Keratinocyte (primary cell): Measurements from ENCODE around the gene BTBD1.

Experiments used
- EZH2 ChIP-seq: IDR thresholded peaks from one replicate; pipeline ENCODE4 v1.6.1; 2012; ENCODE audit warnings: inconsistent platforms, mild to moderate bottlenecking, low read length, moderate library complexity
- TF ChIP-seq, protein P1 (sequence below), 3 experiments: IDR thresholded peaks in 1 of 3; conservative IDR thresholded peaks in 1 of 3; optimal IDR thresholded peaks in 1 of 3; 2 replicates in 2 of 3; 3 replicates in 1 of 3; pipeline versions ENCODE3 to v1.5.1; 2011; ENCODE audit warnings: low read length in 3 of 3, mild to moderate bottlenecking in 3 of 3, moderate library complexity in 2 of 3, control low read depth in 1 of 3, inconsistent platforms in 1 of 3; ENCODE audit not compliant: insufficient read depth in 2 of 3; ENCODE audit errors: extremely low read depth in 1 of 3

DNA sequence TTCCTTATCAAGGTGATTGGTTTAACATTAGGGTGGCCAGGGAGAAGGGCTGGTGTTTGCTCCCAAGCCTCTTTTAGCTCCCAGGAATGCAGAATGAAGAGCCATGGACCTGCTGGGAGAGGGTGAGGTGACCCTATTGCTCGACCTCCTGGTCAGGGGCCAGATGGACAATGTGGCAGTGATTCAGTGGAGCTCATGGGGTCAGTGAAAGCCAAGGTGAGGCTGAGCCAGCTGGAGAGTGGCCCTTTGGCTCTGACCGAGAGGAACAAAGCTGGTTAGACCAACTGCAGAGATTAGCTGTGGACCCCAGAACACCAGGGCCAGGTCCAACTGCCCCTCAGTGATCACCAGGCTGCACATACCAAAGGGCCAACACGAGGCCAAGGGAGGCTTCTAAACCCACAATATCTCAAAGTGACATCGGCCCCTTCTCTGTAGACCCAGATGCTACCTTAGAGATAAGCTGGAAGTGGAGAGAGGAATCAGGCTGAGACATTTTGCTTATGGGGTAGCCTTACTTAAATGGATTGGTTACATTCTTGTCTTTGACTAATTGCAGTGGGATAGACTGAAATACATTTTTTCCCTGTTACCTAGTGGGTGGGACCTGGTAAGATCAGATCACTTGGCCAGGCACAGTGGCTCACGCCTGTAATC is 15.8 kb upstream of the BTBD1 start:
- TF ChIP-seq, protein P1, sequence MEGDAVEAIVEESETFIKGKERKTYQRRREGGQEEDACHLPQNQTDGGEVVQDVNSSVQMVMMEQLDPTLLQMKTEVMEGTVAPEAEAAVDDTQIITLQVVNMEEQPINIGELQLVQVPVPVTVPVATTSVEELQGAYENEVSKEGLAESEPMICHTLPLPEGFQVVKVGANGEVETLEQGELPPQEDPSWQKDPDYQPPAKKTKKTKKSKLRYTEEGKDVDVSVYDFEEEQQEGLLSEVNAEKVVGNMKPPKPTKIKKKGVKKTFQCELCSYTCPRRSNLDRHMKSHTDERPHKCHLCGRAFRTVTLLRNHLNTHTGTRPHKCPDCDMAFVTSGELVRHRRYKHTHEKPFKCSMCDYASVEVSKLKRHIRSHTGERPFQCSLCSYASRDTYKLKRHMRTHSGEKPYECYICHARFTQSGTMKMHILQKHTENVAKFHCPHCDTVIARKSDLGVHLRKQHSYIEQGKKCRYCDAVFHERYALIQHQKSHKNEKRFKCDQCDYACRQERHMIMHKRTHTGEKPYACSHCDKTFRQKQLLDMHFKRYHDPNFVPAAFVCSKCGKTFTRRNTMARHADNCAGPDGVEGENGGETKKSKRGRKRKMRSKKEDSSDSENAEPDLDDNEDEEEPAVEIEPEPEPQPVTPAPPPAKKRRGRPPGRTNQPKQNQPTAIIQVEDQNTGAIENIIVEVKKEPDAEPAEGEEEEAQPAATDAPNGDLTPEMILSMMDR (optimal IDR thresholded peaks at IDR 0.05 in 1 of 3, IDR thresholded peaks at IDR 0.05 in 1 of 3, conservative IDR thresholded peaks at IDR 0.05 in 1 of 3; ENCODE audit: extremely low read depth in 1 of 3, insufficient read depth in 2 of 3, low read length in 3 of 3), result no peak
- TF ChIP-seq EZH2, result no peak
